DOHH2 (cell line): Measurements from ENCODE around the gene JADE1.

Source experiments
- H3F3A ChIP-seq: fragments of 200-600 bp; sonication (generic), shearing (Covaris generic); 2 replicates; pipeline ENCODE4 v1.6.0; 2016; ENCODE audit warnings: antibody characterized with exemption, mild to moderate bottlenecking; ENCODE audit not compliant: control insufficient read depth, insufficient read depth
- H3K27ac ChIP-seq: fragments of 200-600 bp; sonication (generic); 2 replicates; pipeline ENCODE4 v1.5.1; 2014; ENCODE audit warnings: low read depth, mild to moderate bottlenecking, low read length, moderate library complexity
- H3K27me3 ChIP-seq: fragments of 200-600 bp; sonication (generic); 2 replicates; pipeline ENCODE4 v1.6.1; 2014; ENCODE audit warnings: mild to moderate bottlenecking, low read length, mixed read lengths; ENCODE audit not compliant: control insufficient read depth
- H3K36me3 ChIP-seq: fragments of 200-600 bp; sonication (generic); 2 replicates; pipeline ENCODE4 v1.6.1; 2014; ENCODE audit warnings: mild to moderate bottlenecking, low read length, moderate library complexity, mixed read lengths; ENCODE audit not compliant: control insufficient read depth
- H3K4me1 ChIP-seq: fragments of 200-600 bp; sonication (generic); 2 replicates; pipeline ENCODE4 v1.6.1; 2014; ENCODE audit warnings: mild to moderate bottlenecking, low read length, mixed read lengths; ENCODE audit not compliant: control insufficient read depth
- H3K4me2 ChIP-seq: fragments of 200-600 bp; sonication (generic); 2 replicates; pipeline ENCODE4 v1.6.0; 2014; ENCODE audit warnings: mild to moderate bottlenecking, low read length, moderate library complexity
- H3K4me3 ChIP-seq: fragments of 200-600 bp; sonication (generic); 2 replicates; pipeline ENCODE4 v1.5.1; 2014; ENCODE audit warnings: mild to moderate bottlenecking, low read length, mixed read lengths
- H3K79me2 ChIP-seq: fragments of 200-600 bp; sonication (generic); 2 replicates; pipeline ENCODE4 v1.6.1; 2014; ENCODE audit warnings: mild to moderate bottlenecking, low read length, mixed read lengths; ENCODE audit not compliant: control insufficient read depth
- H3K9me2 ChIP-seq: fragments of 200-600 bp; sonication (generic); replicated peaks from 2 replicates; pipeline ENCODE4 v1.6.1; 2014; ENCODE audit warnings: mild to moderate bottlenecking, low read length, mixed read lengths; ENCODE audit not compliant: control insufficient read depth
- H3K9me3 ChIP-seq: fragments of 200-600 bp; sonication (generic); 2 replicates; pipeline ENCODE4 v1.6.1; 2014; ENCODE audit warnings: antibody characterized with exemption, low read length, mixed read lengths; ENCODE audit not compliant: control insufficient read depth, insufficient read depth
- H4K20me1 ChIP-seq: fragments of 200-600 bp; sonication (generic); 2 replicates; pipeline ENCODE4 v1.6.0; 2014; ENCODE audit warnings: low read depth, mild to moderate bottlenecking, antibody characterized with exemption, low read length, moderate library complexity; ENCODE audit not compliant: control insufficient read depth, insufficient read depth
- CTCF ChIP-seq: fragments of 200-600 bp; sonication (generic); IDR thresholded peaks from one replicate; pipeline ENCODE4 v1.5.1; 2014; ENCODE audit warnings: antibody characterized with exemption, mild to moderate bottlenecking, low read depth, low read length; ENCODE audit not compliant: poor library complexity, severe bottlenecking
- EZH2phosphoT487 ChIP-seq: fragments of 200-600 bp; sonication (generic); IDR thresholded peaks from 2 replicates; pipeline ENCODE4 v1.6.1; 2017; ENCODE audit warnings: borderline replicate concordance, mild to moderate bottlenecking, antibody characterized with exemption, low read length, moderate library complexity, mixed read lengths

JADE1 gene

GRCh38 chr4:128844931-128845330 is 35.4 kb downstream of the JADE1 start:
- Histone ChIP-seq H3K9me3 (no peaks in the 10 kb centered on the region), H3F3A (no peaks in the 10 kb centered on the region), H3K79me2 (peaks cover 65% of the 10 kb centered on the region), H3K27me3 (no peaks in the 10 kb centered on the region), H3K4me1 (no peaks in the 10 kb centered on the region), H3K36me3 (peaks cover 97% of the 10 kb centered on the region), H3K4me3 (no peak overlapping the region), H3K9me2 (no peaks in the 10 kb centered on the region), H3K27ac (no peak overlapping the region), H3K4me2 (no peak overlapping the region), H4K20me1 (peaks cover 5% of the 10 kb centered on the region; the same call in 1 of the 2 replicates)
- TF ChIP-seq CTCF (no peak), EZH2phosphoT487 (no peak)

- TF ChIP-seq CTCF, result no peak
- TF ChIP-seq EZH2phosphoT487, result no peak
- no peaks in the 10 kb centered on the region for H4K20me1 ChIP-seq
- no peaks in the 10 kb centered on the region for H3K4me1 ChIP-seq
- peaks cover 56% of the 10 kb centered on the region for H3K79me2 ChIP-seq
- H3K9me3 ChIP-seq, result no peaks in the 10 kb centered on the region
- H3F3A ChIP-seq, result no peaks in the 10 kb centered on the region
- no peaks in the 10 kb centered on the region for H3K27me3 ChIP-seq
- no peak overlapping the region for H3K4me3 ChIP-seq
- peaks cover 97% of the 10 kb centered on the region for H3K36me3 ChIP-seq
- no peak overlapping the region for H3K27ac ChIP-seq
- no peaks in the 10 kb centered on the region for H3K9me2 ChIP-seq
- no peak overlapping the region for H3K4me2 ChIP-seq
These were observed 36.6 kb downstream of the JADE1 start for GRCh38 chr4:128846063-128846462.

GRCh38 chr4:128847082-128847724 is 37.7 kb downstream of the JADE1 start:
- H3K27me3 ChIP-seq, result no peaks in the 10 kb centered on the region
- peaks cover 45% of the 10 kb centered on the region for H3K79me2 ChIP-seq
- H3K4me3 ChIP-seq, result no peak overlapping the region
- H3K36me3 ChIP-seq, result peaks cover 96% of the 10 kb centered on the region
- H3K4me1 ChIP-seq, result no peaks in the 10 kb centered on the region
- H3K9me2 ChIP-seq, result no peaks in the 10 kb centered on the region
- no peak overlapping the region for H3K27ac ChIP-seq
- TF ChIP-seq EZH2phosphoT487 (no peak), CTCF (no peak)
- H3F3A ChIP-seq, result no peaks in the 10 kb centered on the region
- no peak overlapping the region for H3K4me2 ChIP-seq
- no peaks in the 10 kb centered on the region for H3K9me3 ChIP-seq
- no peaks in the 10 kb centered on the region for H4K20me1 ChIP-seq
